Activated T-cell treated with anti-CD3 and anti-CD28 coated beads, Interleukin-2, amount 50 U/mL, for 1 hour (primary cell): Measurements from ENCODE around the gene ARHGEF3.

ENCODE experiments used
- DNase-seq: peaks from one replicate; pipeline ENCODE4 v3.0.0-alpha.2; 2020

ARHGEF3 gene

DNA sequence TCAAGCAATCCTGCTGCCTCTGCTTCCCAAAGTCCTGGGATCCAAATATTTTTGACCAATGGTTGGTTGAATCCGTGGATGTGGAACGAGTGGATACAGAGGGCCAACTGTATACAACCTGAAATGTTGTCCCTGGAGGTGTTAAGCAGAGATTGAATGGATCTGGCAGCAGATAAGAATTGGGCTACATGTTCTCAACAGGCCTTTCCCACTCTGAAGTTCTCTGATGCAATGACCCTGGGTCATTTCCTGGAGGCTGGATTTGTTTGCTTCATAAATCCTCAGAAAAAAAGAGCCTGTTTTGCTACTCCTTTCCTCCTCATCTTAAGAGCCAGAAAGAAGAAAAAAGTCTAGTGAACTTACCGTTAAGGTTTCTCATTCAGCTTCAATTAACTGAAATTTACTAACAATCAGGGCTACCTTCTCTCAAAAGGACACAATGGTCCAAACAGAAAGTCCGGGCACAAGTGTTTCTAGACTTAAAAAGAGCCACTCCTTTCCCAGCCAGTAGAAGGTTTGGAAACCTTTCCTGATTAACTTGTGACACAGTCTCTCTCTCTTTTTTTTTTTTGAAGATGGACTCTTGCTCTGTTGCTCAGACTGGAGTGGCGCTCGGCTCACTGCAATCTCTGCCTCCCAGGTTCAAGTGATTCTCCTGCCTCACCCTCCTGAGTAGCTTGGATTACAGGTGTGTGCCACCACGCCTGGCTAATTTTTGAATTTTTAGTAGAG lies 6.5 kb downstream of the ARHGEF3 start:
- DNase-seq, result no peak

- DNase-seq, result no peak
Measured at GRCh38 chr3:56792193-56792592, 9.6 kb downstream of the ARHGEF3 start.

DNA sequence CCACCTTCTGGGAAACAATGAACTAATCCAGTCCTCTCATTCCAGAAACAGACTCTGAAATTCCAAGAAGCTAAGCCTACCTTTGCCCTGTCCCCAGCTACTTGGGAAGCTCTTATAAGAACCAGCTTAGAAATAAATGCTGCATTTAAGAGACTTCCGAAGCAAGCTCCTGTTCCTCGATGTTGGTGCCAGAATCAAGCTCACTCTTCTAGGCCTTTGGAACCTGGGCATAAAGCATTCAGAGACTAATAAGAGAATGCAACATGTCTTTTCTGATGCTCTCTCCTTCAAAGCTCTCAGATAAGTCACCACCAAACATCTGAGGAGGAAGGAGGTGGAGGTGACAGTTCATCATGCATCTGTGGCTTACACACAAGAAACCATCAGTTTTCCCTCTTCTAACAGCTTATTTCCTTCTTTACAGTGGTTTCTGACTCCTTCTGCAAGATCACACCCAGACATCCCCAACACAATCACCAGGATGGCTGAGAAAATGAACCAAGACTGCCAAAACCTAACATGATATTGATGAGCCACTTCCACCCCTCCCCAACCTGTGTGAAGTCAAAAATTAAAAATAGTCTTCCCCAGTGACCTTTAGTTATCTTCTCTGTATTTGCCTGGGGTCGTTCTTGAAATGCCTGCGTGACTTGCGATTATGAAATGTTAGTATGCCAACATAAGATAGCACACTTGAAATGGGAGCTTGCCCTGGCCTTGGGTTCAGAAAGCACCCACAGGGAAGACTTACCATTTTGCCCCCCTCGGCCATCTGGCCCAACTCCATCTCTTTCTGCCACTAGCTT lies 11.5 kb downstream of the ARHGEF3 start:
- DNase-seq, result no peak

GRCh38 chr3:56789076-56789475 lies 12.7 kb downstream of the ARHGEF3 start:
- DNase-seq, result no peak

DNA sequence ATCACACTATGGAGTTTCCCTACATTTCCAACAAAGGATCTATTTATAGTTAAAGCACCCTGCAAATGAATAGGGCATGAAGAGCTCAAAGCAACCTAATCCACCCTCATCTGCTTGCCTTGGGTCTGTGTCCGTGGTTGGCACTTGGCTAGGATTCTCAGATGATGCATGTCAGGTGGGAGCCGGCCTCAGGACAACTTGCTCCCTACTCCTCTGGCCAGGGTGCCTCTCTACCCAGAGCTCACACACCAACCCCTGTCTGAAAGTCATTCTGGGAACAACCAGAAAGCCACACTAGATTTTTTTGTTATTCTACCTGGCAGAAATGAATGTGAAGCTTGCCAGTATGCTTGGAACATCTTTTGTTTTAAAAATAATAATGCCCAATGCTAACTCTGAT lies 13.2 kb downstream of the ARHGEF3 start:
- no peak for DNase-seq

- peak; percentile 44 for DNase-seq
Measured at GRCh38 chr3:56787784-56788256, 13.9 kb downstream of the ARHGEF3 start.

DNA sequence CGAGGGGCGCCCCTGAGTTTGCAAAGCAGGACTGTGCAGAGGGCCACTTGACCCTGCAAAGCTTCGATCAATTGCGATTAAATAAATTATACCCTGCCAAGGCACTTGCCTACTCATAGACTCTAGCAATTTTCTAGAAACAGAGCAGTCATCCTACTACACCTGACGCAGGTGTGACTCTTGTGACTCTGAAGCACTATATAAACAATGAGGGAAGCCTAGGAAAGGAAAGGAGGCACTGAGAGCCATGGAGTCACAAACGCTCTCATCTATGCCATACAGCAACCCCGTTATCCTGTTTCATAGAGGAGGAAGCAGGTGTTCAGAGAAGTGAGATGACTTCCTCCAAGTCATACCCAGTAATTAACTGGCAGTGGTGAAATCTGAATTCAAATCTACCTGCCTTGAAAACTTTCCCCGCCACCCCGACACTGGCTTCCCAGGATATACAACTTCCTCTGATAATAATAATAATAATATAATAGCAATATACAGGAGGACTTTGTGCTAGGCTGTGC lies 14.4 kb downstream of the ARHGEF3 start:
- no peak for DNase-seq

DNA sequence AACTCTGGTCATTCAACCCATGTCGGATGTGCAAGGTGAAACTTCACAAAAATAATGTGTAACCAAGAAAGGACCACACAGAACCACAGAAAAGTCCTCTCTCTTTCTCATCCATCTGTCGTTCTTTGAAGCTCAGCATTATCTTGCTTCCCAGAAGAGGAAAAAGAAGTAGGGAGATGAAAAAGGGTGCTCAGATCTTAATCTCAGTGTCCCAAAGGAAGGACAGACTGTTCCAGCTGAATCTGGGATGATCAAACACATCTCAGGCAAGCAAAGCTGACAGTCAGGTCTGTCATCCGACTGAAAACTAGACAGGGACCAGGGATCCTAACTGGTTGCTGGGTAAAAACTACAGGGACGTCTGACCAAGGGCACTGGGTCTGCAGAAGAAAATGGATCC lies 16.2 kb downstream of the ARHGEF3 start:
- DNase-seq, result no peak

DNA sequence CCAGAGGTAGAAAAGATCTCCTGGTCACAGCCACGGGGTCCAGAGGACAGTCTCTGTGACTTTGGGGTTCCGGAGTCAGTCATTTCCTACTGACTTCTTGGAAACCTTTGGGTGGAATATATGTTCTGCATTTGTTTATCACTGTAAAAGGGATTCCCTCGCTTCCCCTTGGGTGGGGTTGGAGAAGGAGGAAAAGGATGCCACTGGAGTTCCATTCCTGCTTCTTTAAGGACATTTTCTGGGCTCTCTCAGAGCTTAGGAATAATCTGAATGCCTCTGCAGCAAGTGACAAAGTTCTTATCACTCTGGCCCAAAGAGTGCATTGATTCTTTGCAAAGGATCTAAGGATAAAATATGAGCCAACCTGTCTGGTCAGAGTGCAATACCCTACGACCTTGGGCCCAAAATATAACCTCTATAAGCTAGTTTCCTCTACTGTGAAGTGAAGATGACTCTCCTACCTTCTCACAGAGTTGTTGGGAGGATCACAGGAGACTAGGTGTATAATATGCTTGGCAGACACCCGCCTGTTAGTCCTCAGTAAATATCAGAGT lies 17.2 kb downstream of the ARHGEF3 start:
- DNase-seq, result no peak

DNA sequence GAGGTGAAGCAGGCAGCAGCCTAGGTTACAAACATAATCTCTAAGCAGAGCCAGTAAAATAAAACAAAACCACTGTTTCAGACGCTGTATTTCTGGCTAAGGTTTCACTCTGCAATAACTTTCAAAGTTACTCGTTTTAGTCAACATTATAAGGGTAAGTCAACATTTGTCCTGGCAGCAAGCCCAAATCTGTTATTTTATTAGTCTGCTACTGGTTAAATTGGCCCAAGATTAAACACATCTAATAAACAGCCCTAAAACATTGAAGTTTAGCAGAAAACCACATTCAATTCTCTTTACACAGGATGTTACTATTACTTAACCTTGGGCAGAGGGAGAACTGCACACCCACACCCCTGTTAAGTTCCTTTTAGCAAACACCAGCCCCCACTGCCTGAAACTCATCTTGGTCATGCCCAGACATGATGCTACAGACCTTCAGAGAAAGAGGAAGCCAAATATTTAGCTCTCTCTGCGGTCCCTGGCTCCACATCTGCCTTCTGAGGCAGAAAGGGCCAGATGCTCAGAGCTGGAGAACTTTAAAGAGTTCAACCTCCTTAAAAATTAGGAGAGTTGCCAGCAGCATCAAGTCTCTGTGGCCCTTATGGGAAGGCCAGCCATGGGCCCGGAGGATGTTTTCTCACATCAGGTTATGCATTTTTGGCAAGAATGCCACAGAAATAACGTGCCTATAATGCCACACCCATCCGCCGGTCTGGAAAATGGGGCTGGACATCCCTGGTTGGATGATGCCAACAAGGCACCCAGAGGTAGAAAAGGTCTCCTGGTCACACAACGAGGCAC lies 17.9 kb downstream of the ARHGEF3 start:
- peak; percentile 61 for DNase-seq

DNA sequence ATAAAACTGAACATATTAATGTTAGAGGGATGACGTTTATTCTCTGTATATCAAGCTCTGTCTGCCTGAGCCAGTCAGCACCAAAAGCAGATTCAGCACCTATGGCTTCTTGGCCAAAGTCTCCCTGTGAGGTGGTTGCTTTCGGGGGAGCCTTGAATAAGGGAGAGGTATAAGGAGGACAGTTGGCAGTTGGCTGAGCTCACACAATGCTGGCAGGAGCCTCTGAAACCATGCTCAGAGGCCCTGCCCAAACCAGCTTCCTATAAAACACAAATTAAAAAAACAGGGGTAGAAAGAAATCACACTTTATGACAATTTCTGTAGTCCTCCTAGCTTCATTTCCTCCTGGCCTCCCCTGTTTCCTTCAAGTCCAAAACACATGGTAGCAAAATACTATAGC lies 18.8 kb downstream of the ARHGEF3 start:
- no peak for DNase-seq

- no peak for DNase-seq
Measured at GRCh38 chr3:56782215-56782614, 19.5 kb downstream of the ARHGEF3 start.

- no peak for DNase-seq
Measured at GRCh38 chr3:56781762-56782161, 20.0 kb downstream of the ARHGEF3 start.

DNA sequence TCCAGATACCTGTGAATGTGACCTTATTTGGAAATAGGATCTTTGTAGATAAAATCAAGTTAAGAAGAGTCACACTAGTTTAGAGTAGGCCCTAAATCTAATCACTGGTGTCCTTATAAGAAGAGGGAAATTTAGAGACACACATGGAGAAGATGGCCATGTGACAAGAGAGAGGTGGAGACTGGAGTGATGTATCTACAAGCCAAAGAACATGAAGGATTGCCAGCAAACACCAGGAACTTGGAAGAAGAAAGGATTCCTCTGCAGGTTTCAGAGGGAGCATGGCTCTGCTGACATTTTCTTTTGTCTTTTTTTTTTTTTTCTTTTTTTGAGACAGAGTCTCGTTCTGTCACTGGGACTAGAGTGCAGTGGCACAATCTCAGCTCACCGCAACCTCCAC lies 20.8 kb downstream of the ARHGEF3 start:
- DNase-seq, result no peak

DNA sequence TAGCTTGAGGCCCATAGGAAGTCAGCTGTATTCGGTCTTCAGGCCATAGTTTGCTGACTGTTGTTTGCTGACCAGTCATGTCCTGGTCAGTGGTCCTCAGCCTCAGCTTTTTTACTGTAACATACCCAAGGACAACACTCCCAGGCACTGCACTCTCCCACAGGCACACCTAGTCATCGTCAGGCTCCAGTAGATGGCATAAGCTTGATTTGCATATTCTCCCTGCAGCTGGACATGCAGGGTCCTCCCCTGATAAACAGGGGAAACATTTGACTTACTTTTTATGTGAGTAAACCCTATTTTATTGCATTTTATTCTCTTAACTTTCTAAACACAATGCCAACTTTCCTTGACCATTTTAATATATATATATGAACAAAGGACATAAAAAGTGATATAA lies 22.9 kb downstream of the ARHGEF3 start:
- no peak for DNase-seq

DNA sequence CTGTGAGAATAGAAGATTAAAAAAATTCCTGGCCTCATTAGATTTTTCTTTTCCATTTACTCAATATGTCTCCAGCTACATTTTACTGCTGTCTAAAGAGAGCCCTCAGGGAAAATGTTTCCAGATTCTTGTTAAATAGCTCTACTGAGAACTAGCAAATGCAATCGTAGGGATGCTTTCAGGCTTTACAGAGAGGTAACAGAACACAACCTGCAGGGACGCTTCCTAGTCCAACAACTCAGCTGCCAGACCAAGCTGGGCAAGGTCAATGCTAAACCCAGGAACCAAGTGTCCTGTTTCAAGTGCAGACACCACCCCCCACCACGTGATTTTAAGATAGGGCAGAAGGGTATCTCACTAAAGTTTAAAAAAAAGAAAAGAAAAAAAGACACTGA lies 25.2 kb downstream of the ARHGEF3 start:
- DNase-seq, result no peak

DNA sequence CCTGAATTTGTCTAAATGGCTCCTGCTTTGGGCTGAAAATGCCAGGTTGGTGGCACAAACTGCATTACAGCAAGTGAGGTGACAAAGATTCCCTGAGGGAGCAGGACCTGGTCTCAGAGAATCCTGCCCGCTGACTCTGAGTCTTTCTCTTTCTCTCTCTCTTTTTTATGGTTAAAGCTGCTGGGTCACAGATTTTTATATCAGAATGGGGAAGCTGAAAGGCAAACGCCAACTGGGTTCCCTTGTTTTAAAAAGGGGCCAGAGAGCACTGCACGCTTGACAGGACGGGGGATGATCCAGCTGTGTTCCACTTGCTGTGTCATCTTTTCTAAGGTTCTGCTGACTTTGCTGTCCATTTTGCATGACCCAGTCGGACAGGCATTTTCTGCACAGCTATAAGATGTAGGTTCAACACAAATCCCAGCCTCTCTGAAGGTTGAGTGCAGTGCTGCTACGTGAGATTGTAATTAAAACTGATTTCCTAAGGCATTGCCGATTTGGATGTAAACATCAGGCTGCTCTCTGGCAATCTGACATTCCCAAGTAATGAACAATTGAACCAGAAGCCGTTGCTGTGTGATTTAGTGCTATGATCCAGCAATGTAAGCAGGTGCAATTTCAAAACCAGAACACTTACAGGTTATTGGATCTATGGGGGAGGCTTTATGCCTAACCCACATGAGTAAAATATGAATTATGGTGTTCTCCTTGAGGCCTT lies 25.8 kb downstream of the ARHGEF3 start:
- DNase-seq, result no peak

- no peak for DNase-seq
Measured at GRCh38 chr3:56775445-56775837, 26.3 kb downstream of the ARHGEF3 start.

DNA sequence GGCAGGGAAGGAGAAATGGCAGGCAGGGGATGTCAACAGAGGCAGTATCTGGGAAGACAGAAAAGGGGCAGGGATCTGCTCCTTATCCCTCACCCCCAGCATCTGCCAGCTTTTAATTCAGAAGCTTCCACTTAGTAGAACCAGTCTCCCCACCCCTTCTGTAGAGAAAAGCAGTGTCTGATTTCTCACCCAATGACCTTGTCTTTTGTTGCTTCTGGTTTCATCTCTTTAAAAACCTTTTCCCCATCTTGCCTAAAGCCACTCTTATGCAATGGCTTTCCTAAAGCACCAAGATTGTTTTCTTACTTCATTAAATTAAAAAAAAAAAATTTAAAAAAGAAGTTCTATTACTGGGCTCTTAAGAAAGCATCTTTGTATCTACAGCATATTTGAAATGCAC lies 27.8 kb downstream of the ARHGEF3 start:
- no peak for DNase-seq

DNA sequence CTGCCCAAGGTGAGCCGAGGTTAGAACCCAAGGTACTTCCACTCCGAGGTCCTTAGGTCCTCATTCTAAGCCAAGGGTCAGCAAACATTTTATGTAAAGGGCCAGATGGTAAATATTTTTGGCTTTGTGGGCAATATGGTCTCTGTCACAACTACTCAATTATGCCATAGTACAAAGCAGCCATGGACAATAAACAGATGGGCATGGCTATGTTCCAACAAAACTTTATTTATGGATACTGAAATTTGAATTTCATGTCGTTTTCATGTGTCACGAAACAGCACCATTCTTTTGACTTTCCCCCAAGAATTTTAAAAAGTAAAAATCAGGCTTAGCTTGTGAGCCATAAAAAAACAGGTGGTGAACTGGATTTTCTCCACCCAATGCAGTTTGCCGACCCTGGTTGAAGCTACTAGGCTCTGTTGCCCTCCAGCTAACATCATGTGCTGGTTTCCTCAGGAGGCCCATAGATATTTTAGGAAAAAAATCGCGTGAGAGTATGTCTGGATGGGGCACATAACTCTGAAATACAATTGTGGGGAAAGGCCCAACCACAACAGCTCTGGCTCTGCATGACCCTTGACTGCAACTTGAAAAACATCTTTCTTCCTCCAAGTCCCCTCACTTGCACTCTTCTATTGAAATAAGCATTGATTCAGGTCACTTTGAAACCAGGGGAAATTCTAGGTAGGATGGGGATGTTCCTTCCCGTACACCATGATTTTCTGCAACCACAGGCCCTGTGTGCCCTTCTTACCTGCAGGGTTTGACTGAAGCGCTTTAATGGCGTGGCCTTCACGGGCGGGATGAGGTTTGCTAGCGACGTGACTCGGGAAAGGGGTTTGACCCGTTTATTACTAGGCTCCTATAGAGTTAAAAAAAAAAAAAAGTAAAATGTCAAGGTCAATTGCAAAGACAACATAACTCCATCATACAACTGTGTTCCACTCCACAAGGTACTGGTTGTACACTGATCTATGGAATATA lies 28.5 kb downstream of the ARHGEF3 start:
- no peak for DNase-seq

- no peak for DNase-seq
Measured at GRCh38 chr3:56771376-56771775, 30.4 kb downstream of the ARHGEF3 start.
